GM21447 (cell line): ENCODE results near the gene SP6.

Experiments
- ATAC-seq: cut with Tn5 transposase; IDR thresholded peaks from one replicate; pipeline ENCODE4 v1.9.1; 2021; ENCODE audit not compliant: unreplicated experiment

Gene SP6

DNA sequence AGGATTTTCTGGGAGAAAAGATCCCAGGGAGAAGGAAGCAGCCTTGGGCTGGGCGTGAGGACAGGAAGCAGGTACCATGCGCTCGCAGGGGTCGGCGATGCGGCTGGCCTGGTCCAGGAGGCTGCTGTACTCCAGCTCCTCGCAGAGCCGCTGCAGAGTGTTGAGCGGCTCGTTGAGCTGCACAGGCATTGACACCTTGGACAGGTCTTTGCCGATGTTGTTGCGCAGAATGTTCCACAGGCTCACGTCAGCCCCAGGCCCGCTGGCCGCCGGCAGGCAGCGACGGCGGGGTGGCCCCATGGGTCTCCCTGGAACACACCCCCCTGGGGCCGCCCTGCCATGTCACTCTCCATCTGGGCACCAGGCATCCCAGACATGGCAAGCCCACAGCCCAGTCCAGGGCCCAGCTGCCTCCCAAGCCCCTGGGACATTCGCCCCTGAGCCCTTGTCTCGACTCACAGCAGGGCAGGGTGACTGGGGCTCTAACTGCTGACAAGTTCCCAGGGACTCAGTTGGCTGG, 37.4 kb downstream of the SP6 start:
- ATAC-seq, result no peak

DNA sequence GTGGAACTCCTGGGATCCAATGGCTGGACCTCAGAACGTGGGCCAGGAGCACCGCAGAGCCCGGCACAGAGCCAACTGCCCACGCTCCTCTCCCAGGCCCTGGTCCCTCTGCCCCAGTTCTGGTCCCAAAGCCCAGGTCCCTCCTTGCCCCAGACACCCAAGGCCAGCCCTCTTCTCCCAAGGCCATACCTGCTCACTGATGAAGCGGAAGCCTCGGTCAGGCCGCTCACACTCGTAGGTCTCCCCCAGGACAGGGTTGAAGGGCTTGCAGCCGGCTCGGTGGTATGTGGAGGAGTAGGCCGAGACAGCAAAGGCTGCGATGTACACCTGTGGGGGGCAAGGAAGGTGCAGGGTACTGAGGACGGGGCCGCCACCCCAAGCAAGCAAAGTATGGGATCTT, 37.9 kb downstream of the SP6 start:
- ATAC-seq, result no peak

DNA sequence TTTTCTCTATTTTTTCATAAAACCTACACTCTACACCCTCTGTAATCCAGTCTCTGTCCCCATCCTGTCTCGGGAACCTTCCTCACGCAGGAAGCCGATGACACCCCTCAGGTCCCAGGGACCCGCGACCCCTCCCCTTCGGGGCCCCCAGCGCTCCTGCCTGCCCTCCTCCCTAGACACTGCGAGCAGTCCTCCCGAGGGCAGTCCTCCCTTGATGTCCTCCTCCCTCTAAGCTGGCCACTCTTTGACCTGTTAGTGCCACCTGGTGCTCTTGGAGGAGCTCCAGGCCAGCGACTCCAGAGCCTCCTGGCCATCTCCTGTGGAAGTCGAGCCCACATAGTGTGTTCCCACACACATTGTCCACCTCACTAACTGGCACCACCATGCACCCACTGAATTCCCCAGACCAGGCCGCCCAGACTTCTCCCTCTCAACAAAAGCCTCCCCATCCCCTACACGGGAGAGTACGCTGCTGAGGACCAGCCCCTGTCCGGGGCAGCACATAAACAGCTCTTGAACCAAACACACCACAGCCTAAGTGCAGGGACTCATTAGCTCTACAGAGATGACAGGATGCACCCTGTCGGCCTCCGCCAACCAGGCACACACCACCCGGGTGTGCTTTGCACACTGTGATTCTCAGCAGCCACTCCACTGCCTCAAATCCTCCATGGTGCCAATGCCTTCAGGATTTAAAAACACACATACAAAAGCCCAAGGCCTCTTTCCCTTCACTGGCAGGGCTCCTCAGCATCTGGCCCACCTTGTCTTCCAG, 38.6 kb downstream of the SP6 start:
- ATAC-seq, result no peak

DNA sequence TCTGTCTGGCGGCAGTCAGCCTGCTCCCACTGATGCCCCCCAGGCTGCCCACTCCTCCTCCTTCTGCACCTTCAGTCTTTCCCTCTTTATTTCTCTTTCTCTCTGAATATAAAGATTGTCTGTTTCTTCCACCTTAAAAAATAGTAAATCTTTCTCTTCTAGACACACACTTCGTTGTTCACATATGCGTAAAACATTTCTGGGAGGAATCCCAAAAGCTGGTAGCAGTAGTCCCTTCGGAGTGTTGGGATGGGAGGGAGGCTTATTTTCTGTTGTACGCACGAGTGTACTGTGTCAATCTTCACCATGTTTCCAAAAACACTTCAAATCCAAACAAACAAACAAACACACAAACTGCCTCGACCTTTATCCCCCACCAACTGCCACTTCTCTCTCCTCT, 39.3 kb downstream of the SP6 start:
- no peak for ATAC-seq

DNA sequence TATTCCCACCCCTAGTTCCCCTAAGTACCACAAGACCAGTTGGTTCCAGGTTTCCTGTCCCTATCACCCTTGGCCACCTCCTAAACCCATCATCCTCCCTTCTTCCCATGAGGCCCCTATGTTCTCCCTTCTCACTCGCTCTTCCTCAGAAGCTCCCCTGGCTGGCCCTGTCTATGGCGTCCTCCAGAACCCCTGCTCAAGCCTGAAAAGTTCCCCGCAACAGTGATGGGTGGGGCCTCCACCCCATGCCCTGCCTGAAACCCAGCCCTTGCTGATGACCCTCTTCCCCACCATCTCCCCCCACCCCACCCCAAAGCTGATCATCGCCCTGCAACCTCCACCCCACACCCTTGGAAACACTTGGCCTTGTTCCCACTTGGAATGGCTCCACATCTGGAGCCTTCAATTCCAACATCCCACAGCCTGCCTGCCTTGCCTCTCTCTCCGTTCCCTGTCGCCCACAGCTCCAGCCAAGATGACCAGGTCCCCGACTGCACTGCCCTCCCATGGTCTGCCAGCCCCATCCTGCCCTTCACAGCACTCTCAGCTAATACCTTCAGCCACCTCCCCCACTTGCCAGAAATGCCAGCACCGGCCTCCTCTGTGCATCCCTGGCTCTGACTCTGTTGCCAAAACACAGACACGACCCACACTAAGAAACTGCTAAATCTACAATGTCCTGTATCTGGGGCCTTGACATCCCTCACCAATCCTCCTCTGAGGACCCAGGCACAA, 39.9 kb downstream of the SP6 start:
- no peak for ATAC-seq

DNA sequence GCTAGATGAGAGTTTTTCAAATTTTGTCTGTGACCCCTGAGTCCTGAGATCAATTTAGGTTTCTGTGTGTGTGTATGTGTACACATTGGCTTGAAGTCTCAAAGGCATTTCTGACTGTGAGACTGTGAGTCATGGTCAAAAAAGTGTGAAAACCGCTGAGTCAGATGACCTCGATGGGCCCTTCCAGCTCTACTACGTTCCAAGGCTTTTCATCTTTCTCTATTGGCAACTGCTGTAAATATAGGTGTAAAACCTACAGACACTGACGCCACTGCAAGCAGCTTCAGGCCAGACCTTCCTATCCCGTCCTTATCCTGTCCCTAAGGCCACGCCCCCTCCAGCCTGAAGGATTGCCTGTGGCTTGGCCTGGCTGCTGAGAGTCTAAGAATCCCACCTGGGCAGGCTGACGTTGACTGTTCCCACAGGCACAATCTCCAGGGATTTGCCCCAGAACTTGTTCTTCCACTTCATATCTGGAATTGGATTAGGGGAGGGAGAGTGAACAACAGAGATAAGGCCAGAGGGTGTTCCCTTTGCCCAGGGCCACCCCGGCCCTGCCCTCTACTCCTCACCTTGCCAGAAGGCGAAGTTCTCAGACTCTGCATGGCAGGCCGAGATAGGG, 40.7 kb downstream of the SP6 start:
- no peak for ATAC-seq

DNA sequence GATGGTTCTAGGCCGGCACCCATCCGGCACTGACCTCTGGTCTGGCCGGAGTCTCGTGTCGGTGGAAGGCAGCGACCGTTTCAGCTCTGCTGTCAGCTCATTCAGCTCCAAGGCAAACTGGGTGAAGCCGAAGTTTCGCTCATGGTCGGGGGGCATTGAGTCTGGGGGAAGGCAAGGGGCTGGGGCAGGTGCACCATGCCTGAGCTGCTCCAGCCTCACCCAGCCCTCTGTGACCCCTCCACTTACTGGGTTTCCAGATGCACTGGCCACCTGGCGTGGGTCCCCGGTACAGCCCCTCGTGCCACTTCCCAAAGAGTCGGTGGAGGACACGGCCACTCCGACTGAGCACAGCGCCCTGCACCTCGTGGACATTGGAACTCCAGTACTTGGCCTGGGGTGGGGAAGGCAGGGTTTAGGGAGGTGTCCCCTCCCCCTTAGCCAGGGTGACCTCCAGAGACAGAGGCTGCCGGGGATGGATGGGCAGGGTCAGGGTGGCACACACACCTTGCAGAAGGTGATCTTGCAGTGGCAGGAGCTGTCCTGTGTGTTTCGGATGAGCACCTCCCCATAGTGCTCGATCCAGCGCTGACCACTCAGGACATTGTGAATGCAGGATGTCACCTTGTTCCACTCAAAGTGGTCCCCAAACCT, 42.0 kb downstream of the SP6 start:
- ATAC-seq, result no peak

DNA sequence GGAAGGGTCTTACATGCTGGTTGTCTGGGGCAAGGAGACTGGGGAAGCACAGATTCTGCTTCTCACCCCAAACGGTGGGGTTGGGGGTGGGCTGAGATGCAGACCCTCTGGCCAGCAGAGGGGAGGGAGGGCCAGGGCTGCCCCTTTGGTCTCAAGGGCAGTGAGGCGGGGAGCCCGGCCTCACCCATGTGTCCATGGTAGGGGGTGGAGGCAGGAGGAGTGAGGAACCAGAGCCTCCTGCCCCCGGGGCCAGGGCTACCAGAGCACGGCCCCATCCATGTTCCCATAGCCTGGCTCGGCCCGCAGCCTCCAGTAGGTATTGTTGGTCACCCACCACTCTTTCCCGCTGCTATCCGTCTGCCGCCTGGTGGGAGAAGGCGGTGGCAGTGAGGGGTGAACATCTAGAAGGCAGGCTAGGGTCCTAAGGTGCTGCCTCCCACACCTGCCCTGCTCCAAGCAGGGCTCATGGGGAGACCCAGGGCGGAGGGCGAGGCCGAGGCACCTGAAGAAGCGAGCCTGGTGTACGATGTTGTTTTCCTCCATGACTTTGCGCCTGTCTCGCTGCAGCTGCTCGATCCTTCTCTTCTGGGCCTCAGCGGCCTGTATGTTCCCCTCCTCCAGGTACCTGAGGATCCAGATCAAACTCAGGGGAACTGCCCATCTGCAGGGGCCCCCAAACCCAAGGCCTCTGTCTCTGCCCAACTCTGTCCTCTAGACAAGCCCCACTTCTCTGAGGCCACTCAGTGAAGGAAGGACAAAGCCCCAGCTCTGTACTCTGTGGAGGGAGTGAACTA, 42.7 kb downstream of the SP6 start:
- no peak for ATAC-seq

DNA sequence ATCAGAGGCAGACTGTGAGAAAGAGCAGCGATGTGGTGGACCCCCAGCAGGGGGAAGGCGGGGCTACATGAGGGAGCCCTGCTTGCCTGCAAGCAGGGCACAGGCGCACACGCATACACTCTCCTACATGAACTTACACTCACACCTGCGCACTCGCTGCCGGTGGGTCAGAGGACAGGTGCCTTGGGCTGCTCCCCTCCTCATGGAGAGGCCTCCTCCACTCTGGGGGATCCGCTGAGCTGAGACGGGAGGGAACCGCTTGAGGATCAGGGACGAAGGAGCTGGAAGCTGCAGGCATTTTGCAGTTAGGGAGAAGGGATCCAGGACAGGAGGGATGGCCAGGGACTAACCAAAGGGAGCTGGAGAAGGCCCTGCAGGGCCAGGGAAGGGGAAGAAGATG, 43.5 kb downstream of the SP6 start:
- ATAC-seq, result no peak

DNA sequence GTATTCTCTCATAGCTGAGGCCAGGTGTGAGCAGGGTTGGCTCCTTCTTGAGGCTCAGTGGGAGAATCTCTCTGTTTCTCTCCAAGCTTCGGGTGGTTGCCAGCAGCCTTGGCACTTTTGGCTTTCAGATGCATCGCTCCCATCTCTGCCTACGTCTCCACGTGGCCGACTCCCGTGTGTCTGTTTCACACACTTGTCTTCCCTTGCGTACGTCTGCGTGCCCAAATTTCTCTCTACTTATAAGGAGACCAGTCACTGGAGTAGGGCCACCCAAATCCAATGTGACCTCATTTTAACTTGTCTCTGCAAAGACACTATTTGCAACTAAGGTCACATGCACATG, 44.1 kb downstream of the SP6 start:
- no peak for ATAC-seq

DNA sequence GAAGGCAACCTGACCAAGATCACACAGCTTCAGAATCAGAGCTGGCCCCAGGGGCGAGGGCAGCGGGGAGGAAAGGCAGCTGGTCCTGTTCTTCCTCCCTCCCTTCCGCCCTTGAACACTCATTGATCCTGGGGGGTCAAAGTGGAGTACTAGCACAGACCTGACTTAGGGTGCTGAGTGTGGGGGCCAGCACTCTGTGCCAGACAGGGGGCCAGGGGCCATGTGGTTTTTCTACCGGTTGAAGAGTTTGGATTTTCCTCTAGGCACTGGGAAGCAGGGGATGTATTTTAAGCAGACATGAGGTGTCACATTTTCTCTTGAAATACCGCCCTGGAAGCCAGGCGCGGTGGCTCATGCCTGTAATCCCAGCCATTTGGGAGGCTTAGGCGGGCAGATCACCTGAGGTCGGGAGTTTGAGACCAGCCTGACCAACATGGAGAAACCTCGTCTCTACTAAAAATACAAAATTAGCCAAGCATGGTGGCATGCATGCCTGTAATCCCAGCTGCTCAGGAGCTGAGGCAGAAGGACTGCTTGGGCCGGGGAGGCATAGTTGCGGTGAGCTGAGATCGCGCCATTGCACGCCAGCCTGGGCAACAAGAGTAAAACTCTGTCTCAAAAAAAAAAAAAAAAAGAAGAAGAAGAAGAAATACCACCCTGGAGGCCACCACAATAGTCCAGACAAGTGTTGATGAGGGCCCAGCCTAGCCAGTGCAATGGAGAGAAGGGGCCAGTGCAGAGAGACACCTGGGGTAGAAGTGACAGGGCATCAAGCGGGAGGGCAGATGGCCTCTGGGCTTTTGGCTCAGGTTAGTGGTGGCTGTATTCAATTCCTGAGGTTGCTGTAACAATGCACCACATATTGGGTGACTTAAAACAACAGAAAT, 44.7 kb downstream of the SP6 start:
- ATAC-seq, result no peak

DNA sequence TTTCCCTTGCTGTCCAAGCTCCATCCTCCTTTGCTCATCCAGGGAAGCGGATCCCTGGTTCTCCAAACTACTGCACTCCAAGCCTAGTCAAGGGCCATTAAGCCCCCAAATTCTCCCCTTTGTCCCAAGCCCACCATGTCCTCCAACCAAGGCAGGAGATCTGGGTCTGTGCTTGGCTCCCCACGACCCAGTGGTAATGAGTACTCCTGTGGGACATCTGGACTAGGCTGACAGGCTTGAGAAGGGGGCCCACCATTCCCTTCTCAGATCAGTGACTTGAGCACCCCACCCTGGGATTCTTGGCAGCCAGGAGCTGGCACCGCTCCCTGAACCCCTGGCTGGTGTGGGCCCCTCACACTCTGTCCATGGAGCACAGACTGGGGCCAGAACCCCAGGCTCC, 46.5 kb downstream of the SP6 start:
- ATAC-seq, result no peak

DNA sequence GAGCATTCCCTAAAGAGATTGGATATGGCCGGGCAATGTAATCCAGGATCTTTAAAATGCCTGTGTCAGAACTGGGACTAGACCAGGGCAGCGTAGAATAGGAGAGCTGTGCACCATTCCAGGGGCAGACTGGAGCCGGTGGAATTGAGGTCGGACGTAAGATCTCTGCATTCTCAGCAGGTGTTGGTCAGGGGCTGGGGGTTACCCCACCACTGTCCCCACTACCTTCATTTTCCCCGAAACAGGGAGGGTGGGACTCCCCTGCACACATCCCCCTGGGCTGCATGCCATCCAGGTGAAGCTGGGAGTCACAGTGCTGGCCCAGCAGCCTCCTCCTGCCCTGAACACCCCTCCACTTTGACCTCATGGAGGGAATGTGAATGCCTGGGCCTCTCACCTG, 47.2 kb downstream of the SP6 start:
- ATAC-seq, result no peak

DNA sequence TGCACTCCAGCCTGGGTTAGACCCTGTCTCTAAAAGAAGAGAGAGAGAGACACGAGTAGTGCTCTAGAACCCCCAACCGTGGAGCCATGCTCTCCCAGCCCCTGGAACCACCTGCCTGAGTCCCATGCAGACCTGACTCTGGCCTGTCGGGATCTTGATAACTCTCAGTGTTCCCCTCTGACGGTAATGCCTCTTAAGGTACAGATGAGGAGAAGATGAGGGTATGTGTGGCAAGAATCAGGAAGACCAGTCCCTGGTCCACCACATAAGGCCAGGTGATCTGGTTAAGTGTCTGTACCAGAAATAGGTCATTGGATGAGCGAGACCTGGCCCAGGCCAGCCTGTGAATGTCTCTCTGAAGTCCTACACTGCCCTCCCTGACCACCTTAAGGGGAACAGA, 47.8 kb downstream of the SP6 start:
- ATAC-seq, result no peak

DNA sequence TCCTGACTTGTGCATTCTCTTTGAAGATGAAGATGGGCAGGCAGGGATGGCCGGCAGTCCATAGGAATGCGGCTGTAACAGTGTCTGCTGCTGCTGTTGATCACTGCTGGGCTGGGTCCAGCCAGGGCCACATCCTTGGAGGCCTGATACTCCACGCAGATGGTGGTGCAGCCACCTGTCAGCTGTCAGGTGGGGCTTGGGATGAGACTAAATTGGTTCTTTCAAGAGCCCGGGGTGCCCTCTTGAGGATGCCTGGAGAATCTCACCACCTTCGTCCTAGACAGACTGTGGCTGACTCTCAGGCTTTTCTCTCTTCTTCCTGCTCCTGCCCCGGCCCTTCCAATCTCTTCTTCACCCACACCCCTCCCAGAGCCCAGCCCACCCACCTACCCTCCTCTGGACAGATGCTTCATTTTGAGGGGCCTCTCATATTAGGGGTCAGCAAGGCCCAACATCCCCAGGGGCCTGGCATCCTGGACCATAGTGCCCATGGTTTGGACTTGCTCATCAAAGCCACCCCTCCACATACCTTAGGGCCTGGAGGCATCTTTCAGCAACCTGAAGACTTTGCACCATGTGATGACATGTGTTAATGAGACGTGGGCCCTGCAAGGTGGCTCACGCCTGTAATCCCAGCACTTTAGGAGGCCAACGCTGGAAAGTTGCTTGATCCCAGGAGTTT, 48.5 kb downstream of the SP6 start:
- no peak for ATAC-seq

DNA sequence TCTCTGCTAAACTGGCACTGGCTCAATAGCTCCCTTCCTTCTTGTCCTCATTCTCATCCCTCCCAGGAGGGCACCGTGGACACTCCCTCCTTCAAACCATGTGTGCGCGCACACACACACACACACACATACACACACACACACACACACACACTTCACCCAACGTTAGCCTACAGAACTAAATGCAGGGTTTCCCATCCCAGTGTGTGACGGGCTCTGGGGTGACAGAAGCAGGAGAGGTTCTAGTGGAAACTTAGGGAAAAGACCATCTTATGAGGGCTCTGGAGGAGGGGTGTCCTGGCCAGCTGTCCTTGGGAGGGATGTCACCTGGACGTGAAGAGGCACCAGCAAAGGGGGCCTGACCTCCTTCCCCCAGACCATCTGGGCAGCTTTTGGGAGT, 49.1 kb downstream of the SP6 start:
- ATAC-seq, result no peak

DNA sequence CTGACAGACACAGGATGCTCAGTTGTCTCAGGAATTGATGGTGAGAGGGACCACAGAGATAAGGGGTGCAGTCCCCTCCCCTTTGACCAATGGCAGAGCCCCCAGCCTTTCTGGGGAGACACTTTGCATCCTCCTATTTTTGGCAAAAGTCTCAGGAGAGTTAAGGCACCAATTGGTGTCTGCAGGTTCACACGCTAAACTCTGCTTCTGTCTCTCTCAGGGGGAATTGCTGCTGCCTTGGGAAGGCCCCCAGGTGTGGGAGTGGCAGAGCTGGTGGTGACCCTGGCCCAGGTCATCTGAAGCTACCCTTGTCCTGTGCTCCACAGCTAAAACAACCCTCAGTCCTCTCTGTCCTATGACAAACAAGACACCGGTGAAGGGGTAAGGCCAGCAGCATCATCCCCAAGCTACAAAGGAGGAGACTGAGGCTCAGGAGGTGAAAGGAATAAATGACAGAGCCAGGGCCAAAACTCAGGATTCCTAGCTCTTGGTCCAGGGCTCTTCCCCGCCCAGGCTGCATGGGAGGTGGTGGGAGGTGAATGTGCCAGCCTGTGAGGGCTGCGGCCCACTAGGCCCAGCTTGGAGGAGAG, 49.7 kb downstream of the SP6 start:
- no peak for ATAC-seq

DNA sequence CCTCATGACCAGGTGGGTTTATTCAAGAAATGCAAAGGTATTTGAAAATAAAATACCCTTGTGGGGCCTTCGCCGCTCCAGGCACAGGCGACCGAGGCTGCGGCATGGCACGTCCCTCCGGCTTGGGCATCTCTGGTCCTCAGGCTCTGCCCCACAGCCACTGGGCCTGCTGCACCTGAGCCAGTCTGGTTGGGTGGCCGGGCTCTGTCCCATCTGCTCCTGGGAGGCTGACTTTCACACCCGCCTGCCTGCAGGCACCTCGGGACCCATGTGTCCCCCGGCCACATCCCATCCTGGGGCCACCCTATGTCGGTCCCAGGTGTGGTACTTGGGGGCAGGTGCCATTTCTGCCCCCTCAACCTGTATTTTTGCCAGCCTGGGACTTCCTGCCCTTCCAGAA, 50.3 kb downstream of the SP6 start:
- ATAC-seq, result no peak

DNA sequence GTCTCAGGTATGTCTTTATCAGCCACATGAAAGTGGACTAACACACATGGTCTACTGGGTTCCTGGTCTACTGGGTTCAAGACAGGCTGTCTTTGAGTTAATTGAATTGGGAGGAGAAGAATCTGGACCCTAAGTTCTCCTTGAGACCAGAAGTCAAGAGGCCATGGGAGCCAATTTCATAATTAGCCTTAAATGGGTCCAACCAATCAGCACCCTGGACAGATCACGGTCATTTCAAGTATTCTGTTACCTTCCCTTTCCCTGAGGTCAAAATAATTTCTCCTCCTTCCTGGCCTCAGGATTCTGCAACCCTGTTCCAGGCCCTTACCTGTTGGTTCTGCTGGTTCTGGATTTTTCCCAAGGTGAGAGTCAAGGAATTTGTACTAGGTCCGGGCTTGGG, 53.2 kb downstream of the SP6 start:
- ATAC-seq, result no peak
